Tibial nerve (tissue), 4 donors: ENCODE data around the gene IL27RA. TPM values are rescaled to one million over a fixed set of nuclear protein-coding genes. Genes with fewer than 3 reads are reported as not detected.

Experiments used
- DNase-seq, 2 donors: peaks; one replicate each; pipeline ENCODE4 v3.0.0-alpha.2; 2019; ENCODE audit warnings: low spot score in 2 of 2
- H3K27ac ChIP-seq, 4 donors: fragments of 200-600 bp; sonication (generic) in 3 of 4; one replicate each; pipeline ENCODE4 v1.5.1; 2017 to 2019; ENCODE audit warnings: mild to moderate bottlenecking in 1 of 4
- H3K27me3 ChIP-seq, 2 donors: fragments of 200-600 bp; sonication (generic) in 1 of 2; one replicate each; pipeline versions ENCODE4 v1.5.1 to v1.6.0; 2017 to 2019
- H3K36me3 ChIP-seq, 3 donors: fragments of 200-600 bp; sonication (generic); one replicate each; pipeline ENCODE4 v1.5.1; 2018 to 2019
- H3K4me1 ChIP-seq, 4 donors: fragments of 200-600 bp; sonication (generic) in 3 of 4; one replicate each; pipeline ENCODE4 v1.5.1; 2017 to 2019
- H3K4me3 ChIP-seq, 4 donors: fragments of 200-600 bp; sonication (generic) in 3 of 4; one replicate each; pipeline ENCODE4 v1.5.1; 2017 to 2019; ENCODE audit warnings: mild to moderate bottlenecking in 1 of 4, moderate library complexity in 1 of 4
- H3K9me3 ChIP-seq, 4 donors: fragments of 200-600 bp; sonication (generic) in 3 of 4; one replicate each; pipeline ENCODE4 v1.5.1; 2017 to 2019
- CTCF ChIP-seq, 5 experiments: fragments of 200-600 bp in 3 of 5; fragments of 450-650 bp in 2 of 5; sonication (generic) in 3 of 5; IDR thresholded peaks; one replicate each; pipeline ENCODE4 v1.5.1; 2016 to 2019; ENCODE audit warnings: antibody characterized with exemption in 5 of 5, mild to moderate bottlenecking in 3 of 5, moderate library complexity in 2 of 5
- EP300 ChIP-seq, 2 donors: sonication (generic); formaldehyde crosslinking; IDR thresholded peaks; one replicate each; pipeline ENCODE4 v1.6.1; 2017; ENCODE audit warnings: antibody characterized with exemption in 2 of 2, mild to moderate bottlenecking in 1 of 2
- POLR2A ChIP-seq, 2 donors: fragments of 450-650 bp; IDR thresholded peaks; one replicate each; pipeline ENCODE4 v1.6.1; 2017; ENCODE audit warnings: antibody characterized with exemption in 2 of 2, mild to moderate bottlenecking in 2 of 2, moderate library complexity in 2 of 2
- WGBS, 2 donors: methylation state at CpG; one replicate each; pipeline ENCODE4 v1.1.5; 2018; 5-methylcytosine and 5-hydroxymethylcytosine counted together
- total RNA-seq, 4 donors: library from RNA; depleted of rRNA; stranded (reverse); fragments of >200 nt; gene quantifications; one replicate each; pipeline ENCODE4 v1.1.0, GENCODE V29; 2016

Gene IL27RA
- total RNA-seq, 4 donors from 2014 or later, result 2.4 to 3.5 (median 3.0) TPM

GRCh38 chr19:14072535-14073260 lies 41.1 kb downstream of the IL27RA start, which contains the start of gene MISP3:
TSS of gene MISP3 (plus strand) at chr19:14072786. CDS start at chr19:14073310, 524 bp downstream.
- no peaks in the 10 kb centered on the region for H3K36me3 ChIP-seq
- H3K4me3 ChIP-seq, result peak within 1 kb of the TSS; percentile 55 to 89 (median 72)
- H3K9me3 ChIP-seq, result no peaks in the 10 kb centered on the region
- 2 to 3% methylated on average over 8 to 27 of the region's 51 CpGs for WGBS, 2 donors
- no peak for TF ChIP-seq POLR2A (IDR thresholded peaks at IDR 0.05)
- TF ChIP-seq CTCF (IDR thresholded peaks at IDR 0.05), result no peak
- TF ChIP-seq EP300 (IDR thresholded peaks at IDR 0.05), result no peak
- peaks cover 0 to 44% (median 20%) of the 10 kb centered on the region in 4 donors for H3K4me1 ChIP-seq
- peak within 1 kb of the TSS; percentile 78 to 96 (median 87) for H3K27ac ChIP-seq
- H3K27me3 ChIP-seq, result no peaks in the 10 kb centered on the region
- no peak for DNase-seq

GRCh38 chr19:14073261-14073924 lies 41.8 kb downstream of the IL27RA start:
- peak overlapping the region; percentile 78 to 96 (median 87) for H3K27ac ChIP-seq
- H3K4me3 ChIP-seq, result peak overlapping the region; percentile 55 to 89 (median 72)
- H3K9me3 ChIP-seq, result no peaks in the 10 kb centered on the region
- peak in 1 of 2 donors; percentile 34 for TF ChIP-seq EP300 (IDR thresholded peaks at IDR 0.05)
- peak; percentile 34 to 47 for TF ChIP-seq POLR2A (IDR thresholded peaks at IDR 0.05)
- peak; percentile 30 to 99 (median 96) for TF ChIP-seq CTCF (IDR thresholded peaks at IDR 0.05)
- WGBS, 2 donors, result 1 to 3% methylated on average over 14 to 92 of the region's 106 CpGs
- DNase-seq, result peak in 1 of 2 donors; percentile 39
- no peaks in the 10 kb centered on the region for H3K36me3 ChIP-seq
- H3K4me1 ChIP-seq, result peaks cover 0 to 44% (median 20%) of the 10 kb centered on the region in 4 donors
- H3K27me3 ChIP-seq, result no peaks in the 10 kb centered on the region

- H3K9me3 ChIP-seq, result no peaks in the 10 kb centered on the region
- peak in 1 of 2 donors; percentile 23 for DNase-seq
- H3K27ac ChIP-seq, result peak overlapping the region; percentile 78 to 96 (median 87)
- H3K27me3 ChIP-seq, result no peaks in the 10 kb centered on the region
- no peaks in the 10 kb centered on the region for H3K36me3 ChIP-seq
- no peak for TF ChIP-seq POLR2A (IDR thresholded peaks at IDR 0.05)
- no peak for TF ChIP-seq CTCF (IDR thresholded peaks at IDR 0.05)
- TF ChIP-seq EP300 (IDR thresholded peaks at IDR 0.05), result no peak
- peak overlapping the region; percentile 54 to 89 (median 72) for H3K4me3 ChIP-seq
- peaks cover 0 to 44% (median 20%) of the 10 kb centered on the region in 4 donors for H3K4me1 ChIP-seq
- 0 to 2% methylated on average over 26 to 29 of the region's 44 CpGs for WGBS, 2 donors
These were observed 42.6 kb downstream of the IL27RA start for GRCh38 chr19:14073925-14074838.

- Histone ChIP-seq H3K36me3 (no peaks in the 10 kb centered on the region), H3K4me1 (peaks cover 0 to 48% (median 16%) of the 10 kb centered on the region in 4 donors), H3K27me3 (no peaks in the 10 kb centered on the region), H3K27ac (peak overlapping the region in 1 of 4 donors; percentile 33), H3K9me3 (no peaks in the 10 kb centered on the region), H3K4me3 (no peak overlapping the region)
- DNase-seq, result no peak
- no peak for TF ChIP-seq CTCF (IDR thresholded peaks at IDR 0.05)
- TF ChIP-seq EP300 (IDR thresholded peaks at IDR 0.05), result peak in 1 of 2 donors; percentile 36
- TF ChIP-seq POLR2A (IDR thresholded peaks at IDR 0.05), result no peak
- WGBS, 2 donors, result 64 to 69% methylated on average over 2 of the region's 2 CpGs
These were observed 46.8 kb downstream of the IL27RA start for GRCh38 chr19:14078411-14078810.
